Activated CD8-positive, alpha-beta T cell treated with anti-CD3 and anti-CD28 coated beads, Interleukin-2, amount 10 ng/mL, durations not matched to agents 7 days and 5 days (primary cell): ENCODE results near the gene IFIT1. TPM values are rescaled to one million over a fixed set of nuclear protein-coding genes. Genes with fewer than 3 reads are reported as not detected.

ENCODE experiments used
- ATAC-seq: fragments of 150-1000 bp; cut with Tn5 transposase; one replicate; pipeline ENCODE4 v1.10.0; 2021; ENCODE audit warnings: moderate library complexity
- CTCF ChIA-PET: fragments of 350-600 bp; sonication (Branson Sonifier 250); formaldehyde crosslinking; loops from one replicate; lab custom pipeline; 2021; ENCODE audit warnings: antibody characterized with exemption; lab: Charles Lee
- POLR2A ChIA-PET: fragments of 350-600 bp; sonication (Branson Sonifier 250); formaldehyde crosslinking; loops from one replicate; lab custom pipeline; 2021; ENCODE audit warnings: antibody characterized with exemption; lab: Charles Lee
- DNase-seq: peaks from one replicate; pipeline ENCODE4 v3.0.0-alpha.2; 2020
- H3K27ac Mint-ChIP-seq: one replicate; pipeline ENCODE4 v1.8.0; 2021; ENCODE audit warnings: mild to moderate bottlenecking, mixed read lengths
- H3K27me3 Mint-ChIP-seq: one replicate; pipeline ENCODE4 v1.8.0; 2021; ENCODE audit warnings: low read depth, mixed read lengths
- H3K36me3 Mint-ChIP-seq: one replicate; pipeline ENCODE4 v1.8.0; 2021; ENCODE audit warnings: low read depth, mixed read lengths
- H3K4me1 Mint-ChIP-seq: one replicate; pipeline ENCODE4 v1.8.0; 2021; ENCODE audit warnings: low read depth, mixed read lengths
- H3K4me3 Mint-ChIP-seq: one replicate; pipeline ENCODE4 v1.8.0; 2021; ENCODE audit warnings: mild to moderate bottlenecking, mixed read lengths
- H3K9me3 Mint-ChIP-seq: one replicate; pipeline ENCODE4 v1.8.0; 2022; ENCODE audit warnings: mixed read lengths; ENCODE audit not compliant: insufficient read depth
- total RNA-seq, 2 experiments: library from RNA; stranded (reverse); gene quantifications; one replicate each; pipeline ENCODE4 v1.2.3, GENCODE V29; 2021

The IFIT1 gene
- total RNA-seq, 2 experiments from 2014 or later: 29.8 to 31.8 TPM

- CTCF ChIA-PET: no interaction called here
- Mint-ChIP-seq H3K27me3 (peaks cover 28% of the 10 kb centered on the region), H3K4me3 (no peak overlapping the region), H3K9me3 (no peaks in the 10 kb centered on the region), H3K4me1 (no peaks in the 10 kb centered on the region), H3K27ac (no peak overlapping the region), H3K36me3 (no peaks in the 10 kb centered on the region)
- no peak for DNase-seq
- POLR2A ChIA-PET: no interaction called here
- no peak for ATAC-seq
Measured at GRCh38 chr10:89450901-89451300, 58.5 kb downstream of the IFIT1 start.

- CTCF ChIA-PET: no interaction called here
- H3K27ac Mint-ChIP-seq: no peak overlapping the region
- no peaks in the 10 kb centered on the region for H3K4me1 Mint-ChIP-seq
- DNase-seq (no peak), ATAC-seq (no peak)
- POLR2A ChIA-PET: no interaction called here
- no peak overlapping the region for H3K4me3 Mint-ChIP-seq
- no peaks in the 10 kb centered on the region for H3K9me3 Mint-ChIP-seq
- no peaks in the 10 kb centered on the region for H3K36me3 Mint-ChIP-seq
- peaks cover 24% of the 10 kb centered on the region for H3K27me3 Mint-ChIP-seq
Measured at GRCh38 chr10:89452193-89452592, 59.8 kb downstream of the IFIT1 start.

DNA sequence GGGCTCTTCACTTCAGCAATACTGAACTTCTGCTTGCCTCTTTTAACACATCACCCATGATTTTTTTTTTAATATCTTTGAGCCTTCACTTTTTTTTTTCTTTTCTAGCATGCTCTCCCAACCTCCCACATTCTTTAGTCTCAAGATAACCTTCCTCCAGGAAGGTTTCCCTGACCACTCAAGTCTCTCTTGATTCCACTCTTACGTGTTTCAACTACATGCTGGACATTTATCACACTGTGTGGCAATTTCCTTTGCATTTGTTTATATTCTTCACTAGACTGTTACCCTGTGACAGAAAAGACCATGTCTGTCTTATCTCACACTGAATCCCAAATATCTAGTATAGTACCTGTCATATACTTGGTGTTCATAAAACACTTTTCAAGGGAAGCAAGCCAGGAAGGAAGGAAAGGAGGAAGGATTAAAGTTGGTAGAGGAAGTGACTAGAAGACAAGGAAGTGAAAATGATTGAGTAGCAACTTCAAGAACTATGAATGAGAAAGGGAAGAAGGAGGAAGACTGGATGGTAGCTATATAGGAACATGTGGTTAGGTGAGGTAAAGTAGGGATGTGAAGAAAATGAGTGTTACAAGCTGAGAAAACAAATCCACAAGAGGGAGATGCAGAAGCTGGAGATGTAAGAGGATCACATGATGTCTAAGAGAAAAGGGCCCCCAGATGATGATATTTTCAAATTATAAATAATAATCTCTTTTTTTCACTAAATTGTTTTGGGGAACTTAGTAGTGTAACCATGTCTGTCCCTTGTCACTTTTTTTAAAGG is 62.3 kb downstream of the IFIT1 start:
- Mint-ChIP-seq H3K36me3 (no peaks in the 10 kb centered on the region), H3K9me3 (no peaks in the 10 kb centered on the region), H3K27me3 (peaks cover 24% of the 10 kb centered on the region), H3K4me1 (no peaks in the 10 kb centered on the region), H3K4me3 (no peak overlapping the region), H3K27ac (no peak overlapping the region)
- POLR2A ChIA-PET: no interaction called here
- no peak for DNase-seq
- CTCF ChIA-PET: interaction anchor here (0.6 kb wide), 1 partner anchor 202 kb away, joined by 3 read pairs; no protein-coding TSS in a partner anchor
- no peak for ATAC-seq

Other genes starting within 250 kb of the IFIT1 start
- gene CH25H, start 185.3 kb upstream of the IFIT1 start, total RNA-seq: not detected
- gene LIPA, start 140.8 kb upstream of the IFIT1 start, total RNA-seq: 10 to 100 TPM; 23.5 to 29.2 TPM
- gene IFIT2, start 90.6 kb upstream of the IFIT1 start, total RNA-seq: 1 to 10 TPM; 7.3 TPM
- 10 to 100 TPM; 42.8 to 43.7 TPM for gene IFIT3, start 64.6 kb upstream of the IFIT1 start, total RNA-seq
- gene IFIT1B, start 14.6 kb upstream of the IFIT1 start, total RNA-seq: not detected
- 10 to 100 TPM; 22.5 to 22.7 TPM for gene IFIT5, start 21.9 kb downstream of the IFIT1 start, total RNA-seq
- gene SLC16A12, start 143.0 kb downstream of the IFIT1 start, total RNA-seq: not detected